ENCODE measurements around the gene CRIP3. TPM values are rescaled to one million over a fixed set of nuclear protein-coding genes. Genes with fewer than 3 reads are reported as not detected.

The CRIP3 gene
- total and polyA plus RNA-seq, 2 of the 13 experiments (the other 11 are each of a cell fraction or from before 2014, with no cell fraction given), result 6.3 to 9.3 TPM

DNA sequence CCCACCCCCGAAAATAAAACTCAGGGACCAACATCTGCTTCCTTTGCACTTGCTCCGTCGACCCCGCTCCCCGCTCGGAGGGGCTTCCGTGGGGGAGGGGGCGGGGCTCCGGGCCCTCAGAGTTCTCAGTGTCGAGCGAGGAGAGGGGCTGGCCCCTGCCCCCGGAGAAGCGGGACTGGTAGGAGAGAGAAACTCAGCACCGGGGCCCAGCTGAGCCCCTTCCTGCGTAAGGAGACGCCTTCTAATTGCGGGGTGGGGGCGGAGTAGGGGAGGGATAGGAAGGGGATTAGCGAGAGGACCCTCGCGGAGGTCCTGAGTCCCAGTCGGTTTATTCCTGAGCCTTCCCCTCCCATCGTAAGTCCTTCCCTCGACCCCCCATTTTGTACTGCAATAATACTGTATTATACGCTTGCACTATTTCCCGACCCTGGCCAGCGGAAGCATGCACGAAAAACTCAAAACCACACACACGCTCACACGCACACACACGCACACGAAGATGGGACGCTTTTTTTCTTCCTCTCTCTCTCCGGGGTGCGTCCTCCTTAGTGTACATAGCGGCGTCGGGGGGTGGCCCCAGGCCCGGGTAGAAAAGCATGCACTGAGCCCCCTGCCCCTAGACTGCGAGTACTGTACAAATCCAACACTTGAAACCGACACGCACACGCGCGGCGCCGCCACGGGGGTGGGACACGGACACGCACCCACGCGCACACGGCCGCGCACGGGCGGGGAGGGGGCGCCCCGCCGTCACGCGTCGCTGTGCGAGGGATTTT lies 32.6 kb downstream of the CRIP3 start:
- in situ Hi-C loops (cut with HindIII; ENCODE audit: extremely low pct_ligation_motif_present, low pct_unique_long_range_greater_than_20kb) (no loop called here), intact Hi-C loops (cut with micrococcal nuclease; ENCODE audit: unreplicated experiment) (no loop called here)
- CTCF ChIA-PET (ENCODE audit: low intra/inter-chr PET ratio, low total read pairs), result no interaction called here
- peak overlapping the region; percentile 88 for H3K4me2 ChIP-seq (ENCODE audit: low read depth, low read length)
- H4K20me1 ChIP-seq (ENCODE audit: insufficient read depth, low read length), result no peaks in the 10 kb centered on the region
- peak overlapping the region; percentile 97 for H3K9ac ChIP-seq (ENCODE audit: insufficient read depth, low read depth, low read length)
- H3K27me3 ChIP-seq (ENCODE audit: control insufficient read depth in 1 of 2, insufficient read depth in 2 of 2, low read length in 2 of 2), result no peaks in the 10 kb centered on the region
- peak overlapping the region in 2 of 3 experiments; percentile 78 to 86; a peak in 5 of 6 replicates for H3K4me3 ChIP-seq (replicated peaks in 1 of 3; ENCODE audit: insufficient read depth in 1 of 3, low read depth in 2 of 3, low read length in 3 of 3)
- no peaks in the 10 kb centered on the region for H3K9me3 ChIP-seq (ENCODE audit: low read length)
- FAIRE-seq (no peak), ATAC-seq (no peak), DNase-seq (ENCODE audit: low spot score) (no peak)
- H3K27ac ChIP-seq (ENCODE audit: extremely low read length, insufficient read depth, low read length), result peak overlapping the region; percentile 94
- BruUV-seq (replicated peaks), result no TSS peak
- POLR2A ChIA-PET, result interaction anchor here (0.6 to 20.0 kb wide), 10 partner anchors 8 to 297 kb away, joined by 3 to 314 read pairs (median 7); partner anchors contain the start of genes CRIP3, SLC22A7 and ZNF318
- H3K36me3 ChIP-seq (replicated peaks in 1 of 2; ENCODE audit: control insufficient read depth in 1 of 2, insufficient read depth in 2 of 2, low read length in 2 of 2), result no peaks in the 10 kb centered on the region
- peaks cover 7% of the 10 kb centered on the region for H3K79me2 ChIP-seq (ENCODE audit: insufficient read depth, low read length)
- H3K4me1 ChIP-seq (ENCODE audit: insufficient read depth, low read length), result peaks cover 96% of the 10 kb centered on the region
- WGBS (ENCODE audit: low lambda C conversion rate), result 69% methylated on average over 61 of the region's 64 CpGs
- H2AFZ ChIP-seq (ENCODE audit: low read length), result no peak overlapping the region
- TF ChIP-seq ZNF468 (CRISPR knock-in tag; IDR thresholded peaks at IDR 0.05), result 0 out of 2 replicates have a peak, but pooled peaks have one; percentile 39
- TF ChIP-seq ZNF343 (CRISPR knock-in tag; IDR thresholded peaks at IDR 0.05), result 0 out of 2 replicates have a peak, but pooled peaks have one; percentile 12
- TF ChIP-seq RBFOX2 (IDR thresholded peaks at IDR 0.05; ENCODE audit: low read depth, low read length), result peak; percentile 93
- TF ChIP-seq FOSL1 (CRISPR knock-in tag; IDR thresholded peaks at IDR 0.05; ENCODE audit: borderline replicate concordance), result no peak
- TF ChIP-seq, protein P1, sequence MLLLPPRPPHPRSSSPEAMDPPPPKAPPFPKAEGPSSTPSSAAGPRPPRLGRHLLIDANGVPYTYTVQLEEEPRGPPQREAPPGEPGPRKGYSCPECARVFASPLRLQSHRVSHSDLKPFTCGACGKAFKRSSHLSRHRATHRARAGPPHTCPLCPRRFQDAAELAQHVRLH (CRISPR knock-in tag; IDR thresholded peaks at IDR 0.05; ENCODE audit: borderline replicate concordance, low read depth), result no peak
- TF ChIP-seq HNRNPK (IDR thresholded peaks at IDR 0.05; ENCODE audit: low read depth, low read length, poor library complexity, severe bottlenecking), result peak; percentile 12
- no peak for TF ChIP-seq ELF3 (CRISPR knock-in tag; IDR thresholded peaks at IDR 0.05)
- TF ChIP-seq, protein P2, sequence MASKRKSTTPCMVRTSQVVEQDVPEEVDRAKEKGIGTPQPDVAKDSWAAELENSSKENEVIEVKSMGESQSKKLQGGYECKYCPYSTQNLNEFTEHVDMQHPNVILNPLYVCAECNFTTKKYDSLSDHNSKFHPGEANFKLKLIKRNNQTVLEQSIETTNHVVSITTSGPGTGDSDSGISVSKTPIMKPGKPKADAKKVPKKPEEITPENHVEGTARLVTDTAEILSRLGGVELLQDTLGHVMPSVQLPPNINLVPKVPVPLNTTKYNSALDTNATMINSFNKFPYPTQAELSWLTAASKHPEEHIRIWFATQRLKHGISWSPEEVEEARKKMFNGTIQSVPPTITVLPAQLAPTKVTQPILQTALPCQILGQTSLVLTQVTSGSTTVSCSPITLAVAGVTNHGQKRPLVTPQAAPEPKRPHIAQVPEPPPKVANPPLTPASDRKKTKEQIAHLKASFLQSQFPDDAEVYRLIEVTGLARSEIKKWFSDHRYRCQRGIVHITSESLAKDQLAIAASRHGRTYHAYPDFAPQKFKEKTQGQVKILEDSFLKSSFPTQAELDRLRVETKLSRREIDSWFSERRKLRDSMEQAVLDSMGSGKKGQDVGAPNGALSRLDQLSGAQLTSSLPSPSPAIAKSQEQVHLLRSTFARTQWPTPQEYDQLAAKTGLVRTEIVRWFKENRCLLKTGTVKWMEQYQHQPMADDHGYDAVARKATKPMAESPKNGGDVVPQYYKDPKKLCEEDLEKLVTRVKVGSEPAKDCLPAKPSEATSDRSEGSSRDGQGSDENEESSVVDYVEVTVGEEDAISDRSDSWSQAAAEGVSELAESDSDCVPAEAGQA (IDR thresholded peaks at IDR 0.05; ENCODE audit: low read depth), result peak; percentile 7; the same call in 1 of the 2 replicates
- TF ChIP-seq, protein P2 (CRISPR knock-in tag; IDR thresholded peaks at IDR 0.05; ENCODE audit: borderline replicate concordance), result no peak
- TF ChIP-seq ZSCAN29 (CRISPR knock-in tag; conservative IDR thresholded peaks at IDR 0.05), result 0 out of 2 replicates have a peak, but pooled peaks have one; percentile 17
- peak; percentile 99 for TF ChIP-seq ZBTB38 (CRISPR knock-in tag; IDR thresholded peaks at IDR 0.05)
- no peak for TF ChIP-seq FOXO4 (CRISPR knock-in tag; conservative IDR thresholded peaks at IDR 0.05)
- no peak for TF ChIP-seq KDM2A (CRISPR knock-in tag; IDR thresholded peaks at IDR 0.05; ENCODE audit: borderline replicate concordance, low read depth)
